Gastrocnemius medialis (tissue), 4 donors: ENCODE results near the gene CFD. TPM values are rescaled to one million over a fixed set of nuclear protein-coding genes. Genes with fewer than 3 reads are reported as not detected.
"Not testable (repeated sequence)": the region's sequence is repeated elsewhere in the genome, so short reads cannot be mapped to it uniquely, and the experiment has no call there.

Experiments used
- ATAC-seq, 2 donors: fragments of 150-250 bp; one replicate each; pipeline ENCODE4 v1.9.1; 2016
- DNase-seq, 2 donors: peaks; one replicate each; pipeline ENCODE4 v3.0.0-alpha.2; 2019
- H3K27ac ChIP-seq, 4 donors: fragments of 200-600 bp; sonication (generic); 1 replicate in 1 of 4; 2 replicates in 3 of 4; pipeline ENCODE4 v1.5.1; 2016 to 2018; ENCODE audit warnings: mild to moderate bottlenecking in 2 of 4, moderate library complexity in 1 of 4
- H3K27me3 ChIP-seq, 3 donors: fragments of 200-600 bp; sonication (generic) in 2 of 3; 1 replicate in 1 of 3; 2 replicates in 2 of 3; pipeline versions ENCODE4 v1.5.1 to v1.6.0; 2016 to 2019; ENCODE audit warnings: mild to moderate bottlenecking in 1 of 3, moderate library complexity in 1 of 3
- H3K36me3 ChIP-seq, 2 donors: fragments of 200-600 bp; sonication (generic) in 1 of 2; one replicate each; pipeline ENCODE4 v1.5.1; 2017 to 2018
- H3K4me1 ChIP-seq, 2 donors: fragments of 200-600 bp; sonication (generic) in 1 of 2; one replicate each; pipeline ENCODE4 v1.5.1; 2016 to 2017; ENCODE audit warnings: mild to moderate bottlenecking in 2 of 2
- H3K4me3 ChIP-seq, 4 donors: fragments of 200-600 bp; sonication (generic) in 3 of 4; 1 replicate in 1 of 4; 2 replicates in 3 of 4; pipeline ENCODE4 v1.5.1; 2016 to 2019; ENCODE audit warnings: mild to moderate bottlenecking in 2 of 4
- H3K9me3 ChIP-seq, 3 donors: fragments of 200-600 bp; sonication (generic) in 2 of 3; 1 replicate in 1 of 3; 2 replicates in 2 of 3; pipeline ENCODE4 v1.5.1; 2016 to 2019
- CTCF ChIP-seq, 5 experiments: fragments of 450-650 bp in 3 of 5; fragments of 200-600 bp in 2 of 5; sonication (generic) in 2 of 5; IDR thresholded peaks in 4 of 5; conservative IDR thresholded peaks in 1 of 5; 1 replicate in 4 of 5; 2 replicates in 1 of 5; pipeline ENCODE4 v1.5.1; 2016 to 2019; ENCODE audit warnings: antibody characterized with exemption in 5 of 5, mild to moderate bottlenecking in 3 of 5, moderate library complexity in 3 of 5
- POLR2A ChIP-seq, 2 donors: fragments of 450-650 bp; IDR thresholded peaks; one replicate each; pipeline ENCODE4 v1.6.1; 2017; ENCODE audit warnings: antibody characterized with exemption in 2 of 2, mild to moderate bottlenecking in 2 of 2, moderate library complexity in 2 of 2
- in situ Hi-C, 4 donors: fragments of 200-750 bp; cut with MboI; loops; one replicate each; pipeline versions ENCODE4 v1.15.0 to v1.8.0; 2017; ENCODE audit warnings: low sequenced_read_pairs in 4 of 4
- intact Hi-C: fragments of 100-400 bp; cut with DNase I; formaldehyde crosslinking; loops from one replicate; pipeline ENCODE4 v1.15.1; 2023; ENCODE audit warnings: low total_unique reads
- total RNA-seq, 4 donors: library from RNA; depleted of rRNA; stranded (reverse); fragments of >200 nt; gene quantifications; one replicate each; pipeline versions ENCODE4 v1.1.0 to v1.2.3, GENCODE V29; 2016

Gene CFD
- total RNA-seq, 4 donors from 2014 or later, result 153 to 309 (median 210) TPM

DNA sequence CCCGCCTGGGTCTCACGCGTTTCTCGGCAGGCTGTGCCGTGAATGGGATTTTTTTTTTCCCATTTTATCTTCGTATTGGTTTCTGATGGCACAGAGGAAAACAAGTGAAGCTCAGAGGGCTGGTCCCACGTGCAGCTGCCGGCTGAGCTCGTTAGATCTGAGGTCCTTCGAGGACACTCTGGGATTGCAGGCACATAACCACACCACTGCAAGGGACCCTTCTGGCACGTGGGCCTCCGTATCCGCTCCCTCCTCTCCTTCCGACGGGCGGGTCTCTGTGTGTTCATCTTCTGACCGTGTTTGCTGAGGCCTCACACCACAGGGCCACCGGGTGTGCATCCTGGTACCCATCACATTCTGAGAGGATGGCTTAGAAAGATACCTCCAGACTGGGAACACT lies 16.6 kb downstream of the CFD start:
- no peak for DNase-seq
- H3K4me1 ChIP-seq, result no peaks in the 10 kb centered on the region
- H3K9me3 ChIP-seq, result no peaks in the 10 kb centered on the region
- ATAC-seq, result no peak
- intact Hi-C loops (no loop called here), in situ Hi-C loops (no loop called here)
- H3K4me3 ChIP-seq, result no peak overlapping the region
- H3K36me3 ChIP-seq, result peaks cover 0 to 35% of the 10 kb centered on the region in 2 donors
- no peaks in the 10 kb centered on the region for H3K27me3 ChIP-seq
- TF ChIP-seq POLR2A (IDR thresholded peaks at IDR 0.05) (no peak), CTCF (IDR thresholded peaks at IDR 0.05 in 4 of 5, conservative IDR thresholded peaks at IDR 0.05 in 1 of 5) (no peak)
- H3K27ac ChIP-seq, result no peak overlapping the region

DNA sequence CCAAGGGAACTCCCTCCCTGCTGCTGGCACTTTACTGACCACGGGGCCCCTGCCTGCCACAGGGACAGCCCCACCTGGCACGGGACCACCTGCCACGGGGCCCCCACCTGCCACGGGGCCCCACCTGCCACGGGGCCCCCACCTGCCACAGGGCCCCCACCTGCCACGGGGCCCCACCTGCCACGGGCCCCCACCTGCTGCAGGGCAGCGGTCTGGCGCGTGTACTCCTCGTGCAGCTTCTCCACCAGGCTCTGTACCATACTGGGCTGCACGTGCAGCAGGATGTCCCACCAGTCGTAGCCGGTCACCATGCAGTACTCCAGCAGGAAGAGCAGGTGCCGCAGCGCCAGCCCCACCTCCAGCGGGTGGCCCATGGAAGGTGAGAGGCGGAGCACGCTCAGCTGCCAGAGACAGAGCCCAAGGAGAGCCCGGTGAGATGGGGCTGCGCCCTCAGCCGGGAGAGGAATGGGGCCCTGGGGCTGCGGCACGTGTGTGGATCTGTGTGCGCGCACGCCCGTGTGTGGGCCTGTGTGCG lies 17.4 kb downstream of the CFD start:
- Histone ChIP-seq H3K27ac (no peak overlapping the region), H3K36me3 (peaks cover 0 to 42% of the 10 kb centered on the region in 2 donors), H3K4me3 (no peak overlapping the region), H3K27me3 (no peaks in the 10 kb centered on the region), H3K9me3 (no peaks in the 10 kb centered on the region), H3K4me1 (no peaks in the 10 kb centered on the region)
- ATAC-seq (no peak), DNase-seq (no peak)
- no peak for TF ChIP-seq POLR2A (IDR thresholded peaks at IDR 0.05)
- TF ChIP-seq CTCF (IDR thresholded peaks at IDR 0.05 in 4 of 5, conservative IDR thresholded peaks at IDR 0.05 in 1 of 5), result no peak
- in situ Hi-C loops (no loop called here), intact Hi-C loops (no loop called here)

DNA sequence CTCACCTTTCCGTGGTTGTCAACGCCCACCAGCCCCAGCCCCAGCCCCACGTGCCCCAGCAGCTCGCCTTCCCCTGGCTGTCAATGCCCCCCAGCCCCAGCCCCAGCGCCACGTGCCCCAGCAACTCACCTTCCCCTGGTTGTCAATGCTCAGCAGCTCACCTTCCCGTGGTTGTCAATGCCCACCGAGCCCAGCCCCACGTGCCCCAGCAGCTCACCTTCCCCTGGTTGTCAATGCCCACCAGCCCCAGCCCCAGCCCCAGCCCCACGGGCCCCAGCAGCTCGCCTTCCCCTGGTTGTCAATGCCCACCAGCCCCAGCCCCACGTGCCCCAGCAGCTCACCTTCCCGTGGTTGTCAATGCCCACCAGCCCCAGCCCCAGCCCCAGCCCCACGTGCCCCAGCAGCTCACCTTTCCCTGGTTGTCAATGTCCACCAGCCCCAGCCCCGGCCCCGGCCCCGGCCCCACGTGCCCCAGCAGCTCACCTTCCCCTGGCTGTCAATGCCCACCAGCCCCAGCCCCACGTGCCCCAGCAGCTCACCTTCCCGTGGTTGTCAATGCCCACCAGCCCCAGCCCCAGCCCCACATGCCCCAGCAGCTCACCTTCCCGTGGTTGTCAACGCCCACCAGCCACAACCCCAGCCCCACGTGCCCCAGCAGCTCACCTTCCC lies 18.7 kb downstream of the CFD start:
- intact Hi-C loops, ATAC-seq, in situ Hi-C loops, H3K4me3 ChIP-seq, H3K27ac ChIP-seq, DNase-seq, H3K27me3 ChIP-seq, H3K9me3 ChIP-seq, H3K4me1 ChIP-seq: not testable (repeated sequence)
- H3K36me3 ChIP-seq, result peaks cover 0 to 48% of the 10 kb centered on the region in 2 donors

GRCh38 chr19:878751-879561 lies 19.5 kb downstream of the CFD start:
- H3K4me1 ChIP-seq, H3K27ac ChIP-seq, in situ Hi-C loops, H3K4me3 ChIP-seq, intact Hi-C loops, H3K9me3 ChIP-seq, DNase-seq, H3K27me3 ChIP-seq, ATAC-seq: not testable (repeated sequence)
- peaks cover 0 to 46% of the 10 kb centered on the region in 2 donors for H3K36me3 ChIP-seq

- no peak overlapping the region for H3K4me3 ChIP-seq
- DNase-seq, result no peak
- peaks cover 0 to 53% of the 10 kb centered on the region in 2 donors for H3K36me3 ChIP-seq
- no peaks in the 10 kb centered on the region for H3K9me3 ChIP-seq
- no peaks in the 10 kb centered on the region for H3K27me3 ChIP-seq
- TF ChIP-seq POLR2A (IDR thresholded peaks at IDR 0.05) (no peak), CTCF (IDR thresholded peaks at IDR 0.05 in 4 of 5, conservative IDR thresholded peaks at IDR 0.05 in 1 of 5) (no peak)
- H3K4me1 ChIP-seq, result no peaks in the 10 kb centered on the region
- ATAC-seq, result no peak
- in situ Hi-C loops (no loop called here), intact Hi-C loops (no loop called here)
- H3K27ac ChIP-seq, result no peak overlapping the region
Measured at GRCh38 chr19:879711-880438, 20.4 kb downstream of the CFD start.
